ENCODE measurements around the gene MYF6. TPM values are rescaled to one million over a fixed set of nuclear protein-coding genes. Genes with fewer than 3 reads are reported as not detected.

Gene MYF6
- total and polyA plus RNA-seq, 2 of the 8 experiments (the other 6 are each of a cell fraction or from before 2014, with no cell fraction given): 0.39 TPM; not detected in 1

DNA sequence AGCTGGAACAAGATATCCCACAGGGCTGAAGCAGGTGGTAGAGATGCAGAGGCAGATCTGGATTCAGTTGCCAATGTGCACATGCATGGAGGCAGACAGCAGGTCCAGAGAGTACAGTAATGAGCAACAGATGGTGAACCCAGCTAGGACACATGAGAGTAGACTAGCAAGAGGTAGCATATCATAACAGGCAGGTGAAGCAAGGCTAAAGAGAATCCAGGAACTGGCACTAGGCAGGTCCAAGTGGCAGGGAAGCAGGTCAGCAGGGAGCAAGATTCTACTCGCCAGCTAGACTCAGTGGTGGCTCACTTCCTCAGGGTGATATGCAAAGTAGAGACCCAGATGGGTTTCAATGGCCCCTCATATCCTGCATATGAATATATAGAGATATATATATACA, 15.3 kb upstream of the MYF6 start (continued):
- TF ChIP-seq, protein P1, sequence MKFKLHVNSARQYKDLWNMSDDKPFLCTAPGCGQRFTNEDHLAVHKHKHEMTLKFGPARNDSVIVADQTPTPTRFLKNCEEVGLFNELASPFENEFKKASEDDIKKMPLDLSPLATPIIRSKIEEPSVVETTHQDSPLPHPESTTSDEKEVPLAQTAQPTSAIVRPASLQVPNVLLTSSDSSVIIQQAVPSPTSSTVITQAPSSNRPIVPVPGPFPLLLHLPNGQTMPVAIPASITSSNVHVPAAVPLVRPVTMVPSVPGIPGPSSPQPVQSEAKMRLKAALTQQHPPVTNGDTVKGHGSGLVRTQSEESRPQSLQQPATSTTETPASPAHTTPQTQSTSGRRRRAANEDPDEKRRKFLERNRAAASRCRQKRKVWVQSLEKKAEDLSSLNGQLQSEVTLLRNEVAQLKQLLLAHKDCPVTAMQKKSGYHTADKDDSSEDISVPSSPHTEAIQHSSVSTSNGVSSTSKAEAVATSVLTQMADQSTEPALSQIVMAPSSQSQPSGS (IDR thresholded peaks at IDR 0.05; ENCODE audit: low read length): no peak
- no peak for TF ChIP-seq RFX5 (IDR thresholded peaks at IDR 0.05; ENCODE audit: borderline replicate concordance, low read depth, low read length)
- TF ChIP-seq JUND (IDR thresholded peaks at IDR 0.05; ENCODE audit: low read length): no peak
- TF ChIP-seq CTBP2 (IDR thresholded peaks at IDR 0.05; ENCODE audit: borderline replicate concordance, insufficient read depth, insufficient read length, low read length): no peak
- TF ChIP-seq RAD21 (IDR thresholded peaks at IDR 0.05 in 1 of 2, conservative IDR thresholded peaks at IDR 0.05 in 1 of 2; ENCODE audit: low read depth in 2 of 2, low read length in 2 of 2): no peak
- TF ChIP-seq BCL11A (IDR thresholded peaks at IDR 0.05; ENCODE audit: low read depth in 2 of 2, low read length in 2 of 2): no peak
- TF ChIP-seq SP2 (IDR thresholded peaks at IDR 0.05; ENCODE audit: low read length): no peak
- no peak for TF ChIP-seq HDAC2 (IDR thresholded peaks at IDR 0.05; ENCODE audit: borderline replicate concordance in 1 of 2, low read depth in 2 of 2, low read length in 2 of 2)
- TF ChIP-seq RNF2 (IDR thresholded peaks at IDR 0.05; ENCODE audit: borderline replicate concordance, low read depth, low read length, missing control alignments, poor library complexity, severe bottlenecking): no peak

Measured in H1 (cell line).